HG03565 (cell line): ENCODE measurements around the gene CACNA1D.
"Not testable (repeated sequence)": the region's sequence is repeated elsewhere in the genome, so short reads cannot be mapped to it uniquely, and the experiment has no call there.

Source experiments
- ATAC-seq: cut with Tn5 transposase; IDR thresholded peaks from one replicate; pipeline ENCODE4 v1.9.1; 2021; ENCODE audit warnings: mild to moderate bottlenecking, moderate library complexity; ENCODE audit not compliant: unreplicated experiment

CACNA1D gene

GRCh38 chr3:53570709-53571108, 76.3 kb downstream of the CACNA1D start:
- ATAC-seq: no peak

- ATAC-seq: no peak
Observed at GRCh38 chr3:53571264-53571663, 76.9 kb downstream of the CACNA1D start.

GRCh38 chr3:53572184-53572583, 77.8 kb downstream of the CACNA1D start:
- not testable (repeated sequence) for ATAC-seq

GRCh38 chr3:53577506-53577905, 83.1 kb downstream of the CACNA1D start:
- ATAC-seq: no peak

- ATAC-seq: no peak
Observed at GRCh38 chr3:53579636-53580035, 85.2 kb downstream of the CACNA1D start.

GRCh38 chr3:53581671-53582070, 87.3 kb downstream of the CACNA1D start:
- no peak for ATAC-seq

- no peak for ATAC-seq
Observed at GRCh38 chr3:53583161-53583690, 88.8 kb downstream of the CACNA1D start.

- ATAC-seq: no peak
Observed at GRCh38 chr3:53585049-53585448, 90.6 kb downstream of the CACNA1D start.

- ATAC-seq: no peak
Observed at GRCh38 chr3:53585627-53586026, 91.2 kb downstream of the CACNA1D start.

- no peak for ATAC-seq
Observed at GRCh38 chr3:53588122-53588521, 93.7 kb downstream of the CACNA1D start.

GRCh38 chr3:53589201-53589600, 94.8 kb downstream of the CACNA1D start:
- ATAC-seq: no peak

GRCh38 chr3:53589806-53590205, 95.4 kb downstream of the CACNA1D start:
- no peak for ATAC-seq

- no peak for ATAC-seq
Observed at GRCh38 chr3:53590606-53591005, 96.2 kb downstream of the CACNA1D start.

- no peak for ATAC-seq
Observed at GRCh38 chr3:53591646-53592045, 97.2 kb downstream of the CACNA1D start.

GRCh38 chr3:53592862-53593261, 98.5 kb downstream of the CACNA1D start:
- no peak for ATAC-seq

GRCh38 chr3:53593611-53594010, 99.2 kb downstream of the CACNA1D start:
- no peak for ATAC-seq

- ATAC-seq: no peak
Observed at GRCh38 chr3:53594276-53594675, 99.9 kb downstream of the CACNA1D start.

GRCh38 chr3:53595660-53596059, 101.2 kb downstream of the CACNA1D start:
- ATAC-seq: no peak

GRCh38 chr3:53597136-53597915, 102.9 kb downstream of the CACNA1D start:
- ATAC-seq: no peak

- ATAC-seq: no peak
Observed at GRCh38 chr3:53599771-53600170, 105.4 kb downstream of the CACNA1D start.

GRCh38 chr3:53602866-53603265, 108.5 kb downstream of the CACNA1D start:
- ATAC-seq: no peak

- no peak for ATAC-seq
Observed at GRCh38 chr3:53604232-53604631, 109.8 kb downstream of the CACNA1D start.

GRCh38 chr3:53606793-53607192, 112.4 kb downstream of the CACNA1D start:
- ATAC-seq: no peak
